Measurements from ENCODE around the gene ENAM.
"Not testable (repeated sequence)": the region's sequence is repeated elsewhere in the genome, so short reads cannot be mapped to it uniquely, and the experiment has no call there.

The ENAM gene

GRCh38 chr4:70627620-70628019 lies 924 bp upstream of the ENAM start:
- DNase-seq, result no peak

DNA sequence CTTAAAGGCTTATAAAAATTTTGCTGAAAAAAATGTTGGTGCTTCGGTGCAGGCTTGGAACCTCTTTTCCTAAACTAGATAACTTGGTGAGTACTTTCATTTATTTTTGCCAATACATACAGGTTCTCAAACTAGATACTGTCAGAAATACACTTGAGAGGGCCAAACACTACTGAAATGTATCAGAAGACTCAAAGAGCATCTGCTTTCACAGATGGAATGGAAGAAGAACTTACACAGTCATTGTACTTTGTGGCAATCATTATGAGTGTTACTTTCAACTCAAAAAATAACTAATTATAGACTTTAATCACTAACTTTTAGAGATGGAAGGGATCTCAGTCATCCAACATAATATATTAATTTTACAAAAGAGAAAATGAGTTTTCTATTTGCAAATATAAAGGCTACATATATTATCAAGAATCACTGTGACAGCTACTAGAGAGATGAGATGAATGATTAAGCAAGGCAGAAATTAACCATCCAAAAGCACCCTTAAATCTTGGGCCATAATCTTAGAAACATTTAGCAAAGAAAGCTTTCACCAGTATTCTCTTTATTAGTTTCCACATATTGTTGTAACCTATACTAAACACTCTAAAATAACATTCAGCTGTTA lies 1.0 kb downstream of the ENAM start:
- DNase-seq, result no peak

- DNase-seq, result no peak
These were observed 1.6 kb downstream of the ENAM start for GRCh38 chr4:70630162-70630561.

DNA sequence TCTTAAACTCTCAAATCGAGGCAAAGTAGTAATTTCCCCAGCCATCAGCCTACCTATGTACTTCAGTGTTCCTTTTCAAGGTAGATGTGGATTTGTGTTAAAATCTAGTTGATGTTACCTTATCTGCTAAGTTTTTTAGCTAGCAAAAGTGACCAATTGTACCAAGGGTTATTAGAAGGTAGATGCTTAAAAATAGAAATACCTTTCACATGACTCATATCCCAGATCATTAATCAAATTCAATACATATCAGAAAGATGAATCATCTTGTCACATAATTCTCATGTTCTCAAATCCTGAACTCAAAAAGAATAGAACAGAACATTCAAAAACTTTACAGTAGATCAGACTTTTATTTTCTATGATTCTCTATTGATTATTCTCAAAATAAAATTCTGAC lies 3.5 kb downstream of the ENAM start:
- DNase-seq, result no peak

GRCh38 chr4:70634482-70634881 lies 5.9 kb downstream of the ENAM start:
- no peak for DNase-seq

DNA sequence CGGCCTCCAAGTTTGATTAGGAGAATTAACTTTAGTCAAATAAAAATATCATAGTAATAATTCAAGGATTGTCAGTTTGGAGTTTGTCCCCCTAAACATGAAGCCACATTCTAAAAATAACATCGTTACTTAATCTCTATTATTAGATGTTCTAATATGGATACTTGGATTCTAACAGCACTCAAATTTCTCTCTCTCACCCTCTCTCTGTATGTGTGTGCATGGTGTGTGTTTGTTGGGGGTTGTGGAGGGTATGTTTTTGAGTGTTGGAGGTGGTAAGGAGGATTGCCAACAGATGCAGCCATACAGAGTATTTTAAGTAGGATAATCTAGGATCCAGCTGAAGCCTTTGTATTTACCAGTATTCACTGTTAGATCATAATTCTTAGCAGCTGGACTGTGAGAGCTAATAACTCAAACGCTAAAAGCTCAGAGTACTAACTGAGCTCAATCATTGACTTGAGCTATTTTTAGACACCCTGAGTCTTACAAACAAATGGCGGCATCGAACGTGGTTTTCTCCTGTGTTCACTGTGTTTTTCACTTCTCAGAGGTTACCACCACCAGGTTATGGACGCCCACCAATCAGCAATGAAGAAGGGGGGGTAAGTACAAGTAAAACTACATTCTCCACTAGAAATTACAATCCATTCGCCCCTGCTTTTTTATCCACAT lies 8.8 kb downstream of the ENAM start:
- no peak for DNase-seq

DNA sequence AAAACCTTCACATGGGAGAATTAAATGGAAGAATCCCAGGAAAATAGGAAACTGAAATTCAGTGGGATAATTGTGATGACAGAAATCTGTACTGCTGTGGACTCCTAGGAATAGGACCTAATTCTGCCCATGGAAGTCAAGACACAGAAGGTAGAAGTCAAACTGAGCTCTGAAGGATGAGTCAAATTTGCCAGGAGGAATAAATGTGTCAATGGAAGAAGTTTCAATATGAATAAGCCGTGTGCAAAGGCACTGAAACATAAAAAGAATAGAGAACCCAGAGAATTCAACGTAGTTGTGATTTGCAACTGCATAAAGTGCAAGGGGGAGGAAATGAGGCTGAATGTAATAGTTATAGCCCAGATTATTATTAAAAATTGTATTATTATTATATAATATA lies 11.6 kb downstream of the ENAM start:
- no peak for DNase-seq

DNA sequence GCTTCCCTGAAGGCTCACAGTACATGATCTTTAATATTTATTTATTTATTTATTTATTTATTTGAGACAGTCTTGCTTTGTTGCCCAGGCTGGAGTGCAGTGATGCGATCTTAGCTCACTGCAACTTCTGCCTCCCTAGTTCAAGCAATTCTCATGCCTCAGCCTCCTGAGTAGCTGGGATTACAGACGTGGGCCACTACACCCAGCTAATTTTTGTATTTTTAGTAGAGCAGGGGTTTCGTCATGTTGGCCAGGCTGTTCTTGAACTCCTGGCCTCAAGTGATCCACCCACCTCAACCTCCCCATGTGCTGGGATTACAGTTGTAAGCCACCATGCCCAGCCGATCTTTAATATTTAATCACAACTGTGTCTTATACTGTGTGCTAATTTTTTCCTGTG lies 22.2 kb downstream of the ENAM start:
- DNase-seq, result not testable (repeated sequence)

DNA sequence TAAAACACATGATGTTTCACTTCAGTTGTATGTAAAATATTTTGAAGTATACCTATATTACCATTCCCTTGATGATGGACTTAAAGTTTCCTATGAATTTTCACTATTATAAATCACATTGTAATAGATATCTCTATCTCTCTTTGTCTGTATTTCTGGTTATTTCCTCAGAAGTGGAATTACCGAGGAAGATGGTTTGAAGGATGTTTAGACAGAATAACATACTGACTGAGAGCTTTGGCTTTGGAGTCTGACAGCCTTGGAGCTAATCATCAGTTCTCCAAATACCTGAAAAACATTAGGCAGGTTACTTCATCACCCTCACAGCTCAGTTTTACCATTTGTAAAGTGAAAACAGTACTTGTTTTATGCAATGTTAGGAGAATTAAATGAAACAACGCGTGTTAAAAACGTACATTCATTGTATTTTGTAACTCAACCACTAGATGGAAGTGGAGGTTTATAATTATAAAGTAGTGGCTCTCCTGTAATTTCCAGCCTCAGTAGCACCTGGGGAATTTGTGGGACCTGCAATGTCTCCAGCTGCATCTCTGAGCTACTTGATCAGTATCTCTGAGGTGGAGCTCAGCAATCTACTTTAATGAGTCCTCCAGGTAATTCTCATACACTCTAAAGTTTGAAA lies 23.4 kb downstream of the ENAM start:
- peak; percentile 10 for DNase-seq

DNA sequence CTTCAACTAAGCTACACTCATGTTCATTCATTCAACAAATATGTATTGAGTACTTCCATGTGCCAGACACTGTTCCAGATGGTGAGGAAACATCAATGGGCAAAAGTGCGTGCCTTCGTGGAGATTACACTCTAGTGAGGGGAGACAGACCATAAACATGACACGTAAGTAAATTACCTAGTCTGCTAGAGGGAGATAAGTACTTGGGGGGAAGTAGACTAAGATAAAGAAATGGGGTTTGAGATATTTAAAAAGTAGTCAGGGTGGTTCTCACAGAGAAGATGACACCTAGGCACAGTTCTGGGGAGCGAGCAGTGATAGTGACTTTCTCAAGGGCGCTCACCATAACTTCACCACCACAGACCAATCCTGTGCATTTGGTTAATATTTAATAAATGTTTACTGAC lies 26.1 kb downstream of the ENAM start:
- no peak for DNase-seq

DNA sequence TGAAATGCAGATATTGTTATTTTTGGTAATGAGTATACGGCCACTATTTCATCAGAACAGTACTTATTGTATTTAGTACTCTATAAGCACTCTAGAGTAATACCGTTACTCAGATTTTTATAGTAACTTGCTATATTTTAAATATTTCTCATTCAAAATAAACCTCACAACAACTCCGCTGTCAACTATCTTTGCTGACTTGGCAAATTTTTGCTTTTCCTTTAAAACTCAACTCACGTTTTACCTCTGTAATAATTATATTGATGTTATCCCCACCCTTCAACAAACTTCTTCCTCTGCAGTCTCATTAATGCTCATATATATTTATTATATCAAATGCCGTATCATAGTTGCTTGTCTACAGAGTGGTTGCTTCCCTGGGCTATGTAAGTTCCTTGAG lies 28.8 kb downstream of the ENAM start:
- DNase-seq, result no peak

DNA sequence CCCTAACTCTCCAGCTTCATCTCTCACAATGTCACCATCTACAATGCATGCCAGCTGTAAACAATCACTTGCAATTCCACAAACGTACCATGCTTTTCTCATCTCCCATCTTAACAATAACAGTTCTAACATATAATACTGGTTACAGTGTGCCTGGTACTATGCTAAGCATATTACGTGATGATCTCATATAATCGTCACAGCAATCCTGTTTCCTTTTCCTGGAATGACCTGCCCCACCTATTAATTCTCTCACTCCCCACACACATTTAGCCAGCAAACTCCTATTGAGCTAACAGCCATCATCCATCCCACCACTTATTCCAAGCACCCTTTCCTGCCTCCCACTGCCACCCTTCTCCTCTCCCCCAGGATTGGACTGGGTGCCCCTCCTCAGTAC lies 29.9 kb downstream of the ENAM start:
- DNase-seq, result no peak

- no peak for DNase-seq
These were observed 31.6 kb downstream of the ENAM start for GRCh38 chr4:70660106-70660505.

- DNase-seq, result not testable (repeated sequence)
These were observed 32.9 kb downstream of the ENAM start for GRCh38 chr4:70661309-70661922.

- DNase-seq, result no peak
These were observed 37.8 kb downstream of the ENAM start, which contains the start of gene JCHAIN for GRCh38 chr4:70666369-70666768. JCHAIN (minus strand) TSS chr4:70666508; CDS start chr4:70666490, 18 bp downstream.

DNA sequence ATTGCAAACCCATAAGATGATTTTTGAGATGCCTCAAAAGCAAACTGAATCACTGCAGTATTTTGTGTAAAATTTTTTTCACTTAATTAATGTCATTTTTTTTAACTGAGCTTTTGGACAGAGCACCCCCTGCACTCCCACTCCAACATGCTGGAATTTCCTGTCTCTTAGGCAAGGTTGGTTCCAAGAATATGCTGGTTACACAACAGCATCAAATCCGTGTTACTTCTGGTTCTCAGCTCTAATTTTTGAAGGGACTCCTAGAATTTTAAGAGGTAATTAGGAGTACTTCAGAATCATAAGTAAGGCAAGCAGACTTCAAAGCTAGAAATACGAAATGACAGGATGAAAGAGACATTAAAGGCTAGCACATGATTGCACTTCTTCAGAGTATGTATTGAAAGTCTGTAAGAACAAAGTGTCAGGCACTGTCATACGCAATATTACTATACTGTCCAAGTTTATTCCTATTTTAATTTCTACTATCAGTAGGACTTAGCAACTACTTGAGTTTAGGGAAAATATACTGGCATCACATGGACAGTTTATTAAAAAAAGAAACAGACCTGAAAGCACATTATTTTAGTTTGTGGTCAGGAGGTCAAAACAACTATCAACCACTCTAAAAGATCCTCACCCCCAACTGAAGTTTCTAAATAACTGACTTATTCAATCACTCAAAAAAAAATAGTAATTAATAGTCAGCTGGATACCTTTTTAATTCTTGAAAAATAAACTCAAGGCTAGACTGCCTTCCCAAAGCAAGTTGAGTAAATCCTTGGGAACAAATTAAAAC lies 39.4 kb downstream of the ENAM start:
- no peak for DNase-seq

DNA sequence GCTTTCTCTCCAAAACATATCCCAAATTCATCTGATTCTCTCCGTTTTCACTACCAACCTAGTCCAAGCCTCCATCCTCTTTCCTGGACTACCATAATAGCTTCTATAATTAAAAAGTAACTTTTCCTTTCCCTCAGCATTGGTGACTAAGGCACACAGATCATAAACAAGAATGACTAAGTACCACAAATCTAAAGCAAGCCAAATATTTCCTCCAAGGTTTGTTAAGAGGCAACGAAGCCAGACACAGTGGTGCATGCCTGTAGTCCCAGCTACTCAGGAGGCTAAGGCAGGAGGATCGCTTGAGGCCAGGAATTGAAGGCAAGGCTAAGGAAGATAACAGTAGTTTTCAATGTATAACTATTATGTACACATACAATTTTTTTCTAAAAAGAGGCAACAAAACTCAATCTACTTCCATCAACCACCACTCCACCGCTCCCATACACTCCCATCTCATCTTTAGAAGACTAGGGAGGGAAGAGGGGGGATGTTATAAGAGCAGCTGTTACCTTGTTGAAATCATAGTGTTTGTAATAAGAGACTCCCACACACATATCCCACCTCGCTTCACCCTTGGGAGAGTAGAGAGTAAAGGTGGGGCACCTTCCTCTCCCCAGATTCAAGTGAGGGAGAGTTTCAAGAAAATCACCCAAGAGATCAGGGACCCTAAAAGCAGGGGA lies 41.9 kb downstream of the ENAM start:
- DNase-seq, result no peak

DNA sequence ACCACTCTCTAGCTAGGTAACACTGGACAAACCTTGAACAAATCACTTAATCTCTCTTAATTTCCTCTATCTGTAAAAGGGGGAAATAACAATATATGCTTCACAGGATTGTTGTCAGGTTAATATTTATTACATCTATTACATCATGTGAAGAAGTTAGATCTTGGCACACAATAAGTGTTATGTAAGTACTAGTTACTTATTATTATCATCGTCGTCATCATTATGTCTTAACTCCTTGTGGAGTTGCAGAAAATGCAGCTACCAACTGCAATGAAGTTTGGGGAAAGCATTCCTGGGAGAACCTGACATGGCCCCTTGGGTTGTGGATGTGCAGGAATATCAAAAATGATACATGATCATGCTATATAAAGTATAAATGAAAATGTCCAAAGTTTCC lies 42.5 kb downstream of the ENAM start:
- no peak for DNase-seq

- DNase-seq, result no peak
These were observed 45.6 kb downstream of the ENAM start for GRCh38 chr4:70674191-70674590.

GRCh38 chr4:70674731-70675130 lies 46.2 kb downstream of the ENAM start:
- DNase-seq, result no peak

GRCh38 chr4:70676554-70677090 lies 48.1 kb downstream of the ENAM start:
- no peak for DNase-seq

GRCh38 chr4:70678383-70678999 lies 49.9 kb downstream of the ENAM start:
- DNase-seq, result no peak
